ENCODE measurements around the gene EPS15.

The EPS15 gene

DNA sequence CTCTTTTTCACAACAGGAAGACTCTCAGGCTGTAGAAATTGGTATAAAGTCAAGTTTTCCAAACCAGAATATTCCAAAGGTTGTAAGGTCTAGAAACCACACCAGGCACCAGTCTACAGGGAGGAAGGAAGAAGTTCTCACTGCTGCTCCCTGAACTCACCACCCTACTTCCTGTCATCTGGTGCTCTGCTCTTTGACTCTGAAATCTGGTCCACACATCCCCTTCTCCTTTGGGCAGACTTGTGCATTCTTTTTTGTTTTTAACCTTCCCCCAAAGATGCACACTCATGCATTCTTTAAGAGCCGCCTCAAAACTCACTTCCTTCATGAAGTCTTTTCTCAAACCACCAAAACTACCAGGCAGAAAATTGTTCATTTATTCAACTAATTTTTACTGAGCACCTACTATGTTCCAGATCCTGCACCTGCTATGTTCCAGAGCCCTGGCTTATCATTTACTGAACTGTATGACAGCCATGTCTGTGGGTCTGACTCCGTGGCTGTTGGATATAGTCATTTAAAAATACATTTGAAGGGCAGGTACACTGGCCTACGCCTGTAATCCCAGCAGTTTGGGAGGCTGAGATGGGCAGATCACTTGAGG, 30.1 kb upstream of the EPS15 start:
- DNase-seq (ENCODE audit: low read depth), result peak; percentile 45
- no peak overlapping the region for H3K4me3 ChIP-seq (ENCODE audit: control insufficient read depth, low read depth, low read length)
- TF ChIP-seq, protein P1, sequence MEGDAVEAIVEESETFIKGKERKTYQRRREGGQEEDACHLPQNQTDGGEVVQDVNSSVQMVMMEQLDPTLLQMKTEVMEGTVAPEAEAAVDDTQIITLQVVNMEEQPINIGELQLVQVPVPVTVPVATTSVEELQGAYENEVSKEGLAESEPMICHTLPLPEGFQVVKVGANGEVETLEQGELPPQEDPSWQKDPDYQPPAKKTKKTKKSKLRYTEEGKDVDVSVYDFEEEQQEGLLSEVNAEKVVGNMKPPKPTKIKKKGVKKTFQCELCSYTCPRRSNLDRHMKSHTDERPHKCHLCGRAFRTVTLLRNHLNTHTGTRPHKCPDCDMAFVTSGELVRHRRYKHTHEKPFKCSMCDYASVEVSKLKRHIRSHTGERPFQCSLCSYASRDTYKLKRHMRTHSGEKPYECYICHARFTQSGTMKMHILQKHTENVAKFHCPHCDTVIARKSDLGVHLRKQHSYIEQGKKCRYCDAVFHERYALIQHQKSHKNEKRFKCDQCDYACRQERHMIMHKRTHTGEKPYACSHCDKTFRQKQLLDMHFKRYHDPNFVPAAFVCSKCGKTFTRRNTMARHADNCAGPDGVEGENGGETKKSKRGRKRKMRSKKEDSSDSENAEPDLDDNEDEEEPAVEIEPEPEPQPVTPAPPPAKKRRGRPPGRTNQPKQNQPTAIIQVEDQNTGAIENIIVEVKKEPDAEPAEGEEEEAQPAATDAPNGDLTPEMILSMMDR (conservative IDR thresholded peaks at IDR 0.05; ENCODE audit: control insufficient read depth, insufficient read depth, low read depth, low read length), result no peak

DNA sequence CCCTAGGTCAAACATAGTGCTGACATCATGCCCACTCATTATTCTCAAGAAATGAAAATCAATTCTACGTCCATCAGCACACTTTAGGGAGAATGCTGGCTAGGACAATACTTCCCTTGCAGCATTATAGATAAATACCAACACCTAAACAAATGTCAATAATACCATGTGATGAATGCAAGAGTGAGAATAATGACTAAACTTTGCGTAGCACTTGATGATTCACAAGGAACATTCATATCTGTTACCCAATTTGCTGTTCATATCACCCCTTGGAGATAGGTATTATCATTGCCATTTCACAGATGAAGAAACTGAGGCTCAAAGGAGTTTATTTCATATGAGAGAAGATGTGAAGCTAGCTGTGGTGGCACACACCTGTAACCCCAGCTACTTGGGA, 24.8 kb upstream of the EPS15 start:
- TF ChIP-seq, protein P1 (conservative IDR thresholded peaks at IDR 0.05; ENCODE audit: control insufficient read depth, insufficient read depth, low read depth, low read length), result no peak
- DNase-seq (ENCODE audit: low read depth), result peak; percentile 68
- H3K4me3 ChIP-seq (ENCODE audit: control insufficient read depth, low read depth, low read length), result no peak overlapping the region

GRCh38 chr1:51542158-51542953, 23.3 kb upstream of the EPS15 start:
- no peak for DNase-seq (ENCODE audit: low read depth)
- TF ChIP-seq, protein P1 (conservative IDR thresholded peaks at IDR 0.05; ENCODE audit: control insufficient read depth, insufficient read depth, low read depth, low read length), result no peak
- no peak overlapping the region for H3K4me3 ChIP-seq (ENCODE audit: control insufficient read depth, low read depth, low read length)

- DNase-seq (ENCODE audit: low read depth), result peak; percentile 64
- TF ChIP-seq, protein P1 (conservative IDR thresholded peaks at IDR 0.05; ENCODE audit: control insufficient read depth, insufficient read depth, low read depth, low read length), result no peak
- H3K4me3 ChIP-seq (ENCODE audit: control insufficient read depth, low read depth, low read length), result no peak overlapping the region
Observed at GRCh38 chr1:51541313-51542050, 22.4 kb upstream of the EPS15 start.

GRCh38 chr1:51537568-51537967, 18.5 kb upstream of the EPS15 start:
- no peak overlapping the region for H3K4me3 ChIP-seq (ENCODE audit: control insufficient read depth, low read depth, low read length)
- TF ChIP-seq, protein P1 (conservative IDR thresholded peaks at IDR 0.05; ENCODE audit: control insufficient read depth, insufficient read depth, low read depth, low read length), result no peak
- DNase-seq (ENCODE audit: low read depth), result no peak

GRCh38 chr1:51535006-51535592, 16.0 kb upstream of the EPS15 start:
- no peak overlapping the region for H3K4me3 ChIP-seq (ENCODE audit: control insufficient read depth, low read depth, low read length)
- TF ChIP-seq, protein P1 (conservative IDR thresholded peaks at IDR 0.05; ENCODE audit: control insufficient read depth, insufficient read depth, low read depth, low read length), result peak; percentile 91
- peak; percentile 78 for DNase-seq (ENCODE audit: low read depth)
